Astrocyte of the spinal cord (primary cell): ENCODE measurements around the gene UNC80.

Experiments
- DNase-seq: peaks from one replicate; pipeline ENCODE4 v3.0.0; 2011; ENCODE audit warnings: low read depth, low spot score
- H3K4me3 ChIP-seq: 2 replicates; pipeline ENCODE4 v1.5.1; 2011; ENCODE audit warnings: low read depth, mild to moderate bottlenecking, low read length, moderate library complexity
- in situ Hi-C: cut with HindIII; loops from 2 replicates; pipeline ENCODE4 v1.10.0; 2017; ENCODE audit warnings: low sequenced_read_pairs
- TF ChIP-seq, protein P1 (sequence below): IDR thresholded peaks from 2 replicates; pipeline ENCODE4 v1.5.1; 2012; ENCODE audit warnings: low read depth, mild to moderate bottlenecking, low read length, inconsistent platforms

Gene UNC80

DNA sequence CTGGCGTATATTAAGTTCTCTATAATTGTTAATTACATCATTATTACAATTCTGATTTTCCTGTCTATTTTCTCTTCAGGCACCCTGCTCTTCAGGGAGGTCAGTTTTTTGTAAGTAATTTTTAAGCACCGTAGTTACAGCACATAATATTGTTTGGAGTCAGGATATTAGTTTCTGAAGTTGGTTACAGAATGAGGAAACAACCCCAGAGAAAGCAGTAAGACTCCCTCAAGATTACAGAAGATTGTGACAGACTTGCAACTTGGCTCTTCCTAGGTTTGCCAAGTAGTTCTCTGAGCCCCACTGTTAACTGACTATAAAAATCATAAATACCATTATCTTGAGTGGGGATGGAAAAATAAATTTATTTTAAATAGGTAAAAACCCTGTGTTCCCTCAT, 231.7 kb downstream of the UNC80 start:
- TF ChIP-seq, protein P1, sequence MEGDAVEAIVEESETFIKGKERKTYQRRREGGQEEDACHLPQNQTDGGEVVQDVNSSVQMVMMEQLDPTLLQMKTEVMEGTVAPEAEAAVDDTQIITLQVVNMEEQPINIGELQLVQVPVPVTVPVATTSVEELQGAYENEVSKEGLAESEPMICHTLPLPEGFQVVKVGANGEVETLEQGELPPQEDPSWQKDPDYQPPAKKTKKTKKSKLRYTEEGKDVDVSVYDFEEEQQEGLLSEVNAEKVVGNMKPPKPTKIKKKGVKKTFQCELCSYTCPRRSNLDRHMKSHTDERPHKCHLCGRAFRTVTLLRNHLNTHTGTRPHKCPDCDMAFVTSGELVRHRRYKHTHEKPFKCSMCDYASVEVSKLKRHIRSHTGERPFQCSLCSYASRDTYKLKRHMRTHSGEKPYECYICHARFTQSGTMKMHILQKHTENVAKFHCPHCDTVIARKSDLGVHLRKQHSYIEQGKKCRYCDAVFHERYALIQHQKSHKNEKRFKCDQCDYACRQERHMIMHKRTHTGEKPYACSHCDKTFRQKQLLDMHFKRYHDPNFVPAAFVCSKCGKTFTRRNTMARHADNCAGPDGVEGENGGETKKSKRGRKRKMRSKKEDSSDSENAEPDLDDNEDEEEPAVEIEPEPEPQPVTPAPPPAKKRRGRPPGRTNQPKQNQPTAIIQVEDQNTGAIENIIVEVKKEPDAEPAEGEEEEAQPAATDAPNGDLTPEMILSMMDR: no peak
- DNase-seq: no peak
- H3K4me3 ChIP-seq: peak overlapping the region; percentile 94
- in situ Hi-C loops: no loop called here

GRCh38 chr2:210004881-210005280, 233.2 kb downstream of the UNC80 start:
- TF ChIP-seq, protein P1: no peak
- no peak overlapping the region for H3K4me3 ChIP-seq
- DNase-seq: no peak
- in situ Hi-C loops: no loop called here

- H3K4me3 ChIP-seq: no peak overlapping the region
- TF ChIP-seq, protein P1: no peak
- in situ Hi-C loops: no loop called here
- DNase-seq: no peak
Observed at GRCh38 chr2:210007895-210008294, 236.3 kb downstream of the UNC80 start.

DNA sequence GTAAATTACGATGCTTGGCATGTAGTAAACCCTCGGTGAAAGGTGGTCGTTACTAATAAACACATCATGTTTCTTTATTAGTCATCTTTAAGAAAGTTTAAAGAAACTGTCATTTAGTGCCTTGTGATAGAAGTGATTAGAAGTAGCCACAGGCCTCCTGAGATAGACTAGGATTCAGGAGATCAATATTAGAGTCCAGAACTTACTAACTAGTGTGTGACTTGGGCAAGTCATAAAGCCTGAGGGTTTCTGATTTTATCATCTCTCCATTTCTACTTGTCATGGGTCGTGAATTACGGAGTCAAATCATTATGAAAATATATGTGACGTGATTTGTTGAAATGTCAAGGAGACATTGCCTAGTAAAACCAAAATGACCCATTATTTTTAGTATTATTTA, 237.5 kb downstream of the UNC80 start:
- TF ChIP-seq, protein P1: no peak
- no peak for DNase-seq
- in situ Hi-C loops: no loop called here
- no peak overlapping the region for H3K4me3 ChIP-seq

- TF ChIP-seq, protein P1: no peak
- in situ Hi-C loops: no loop called here
- no peak for DNase-seq
- H3K4me3 ChIP-seq: no peak overlapping the region
Observed at GRCh38 chr2:210009896-210010295, 238.3 kb downstream of the UNC80 start.

DNA sequence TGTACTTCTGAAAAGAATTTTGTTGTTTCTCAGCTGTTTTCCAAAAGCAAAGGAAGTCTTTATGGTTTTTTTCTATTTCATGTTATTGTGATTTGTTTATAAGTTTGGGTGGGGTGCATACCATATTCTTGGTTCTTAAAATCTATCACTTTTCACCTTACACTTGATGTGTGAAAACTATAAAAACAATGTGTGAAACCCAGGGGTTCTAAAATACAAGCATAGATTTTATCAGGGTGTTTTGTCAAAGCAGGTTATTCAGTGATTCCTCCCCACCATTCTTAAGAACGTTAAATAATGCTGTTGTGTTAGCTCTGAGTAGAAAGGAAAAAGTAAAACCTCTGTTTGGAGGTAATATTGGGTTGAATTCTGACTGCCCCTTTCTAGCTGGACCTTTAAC, 248.5 kb downstream of the UNC80 start:
- in situ Hi-C loops: no loop called here
- TF ChIP-seq, protein P1: no peak
- no peak overlapping the region for H3K4me3 ChIP-seq
- no peak for DNase-seq

DNA sequence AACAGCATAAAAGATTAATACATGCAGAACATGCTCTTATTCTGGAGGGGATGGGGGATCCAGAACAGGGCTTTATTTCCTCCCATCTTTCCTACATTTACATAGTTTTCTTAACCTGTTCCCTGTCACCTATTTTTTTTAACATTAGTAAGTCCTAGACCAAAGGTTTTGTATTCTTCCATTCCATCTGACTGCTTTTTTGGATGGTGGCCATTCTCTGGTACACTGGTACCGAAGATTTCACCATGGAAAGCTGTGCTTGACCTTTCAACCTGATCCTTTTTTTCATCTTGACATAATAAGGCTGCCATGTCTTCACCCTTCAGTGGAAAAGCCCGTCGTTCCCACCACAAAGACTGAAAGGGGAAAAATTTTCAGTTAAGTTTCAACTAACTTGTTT, 251.2 kb downstream of the UNC80 start:
- in situ Hi-C loops: no loop called here
- H3K4me3 ChIP-seq: no peak overlapping the region
- no peak for DNase-seq
- TF ChIP-seq, protein P1: no peak
